ENCODE results near the gene APH1B. TPM values are rescaled to one million over a fixed set of nuclear protein-coding genes. Genes with fewer than 3 reads are reported as not detected.

Gene APH1B
- total RNA-seq, 2 experiments from 2014 or later = 6.5 to 7.8 TPM

GRCh38 chr15:63354821-63355650 is 77.6 kb downstream of the APH1B start:
- Mint-ChIP-seq H3K4me1 (no peaks in the 10 kb centered on the region), H3K36me3 (ENCODE audit: low read depth) (no peaks in the 10 kb centered on the region), H3K27ac (no peak overlapping the region), H3K9me3 (ENCODE audit: low read depth) (no peaks in the 10 kb centered on the region), H3K27me3 (peaks cover 2% of the 10 kb centered on the region), H3K4me3 (no peak overlapping the region)
- POLR2A ChIA-PET = interaction anchor here (0.6 kb wide), 1 partner anchor 12 kb away, joined by 3 read pairs; no protein-coding TSS in a partner anchor
- DNase-seq (no peak), ATAC-seq (no peak)
- CTCF ChIA-PET = interaction anchor here (1.8 kb wide), 1 partner anchor 64 kb away, joined by 4 read pairs; no protein-coding TSS in a partner anchor
- intact Hi-C loops (cut with DNase I, micrococcal nuclease) = no loop called here

- ChIA-PET POLR2A (no interaction called here), CTCF (no interaction called here)
- peaks cover 4% of the 10 kb centered on the region for H3K27me3 Mint-ChIP-seq
Observed at GRCh38 chr15:63357061-63357460, 79.7 kb downstream of the APH1B start.

DNA sequence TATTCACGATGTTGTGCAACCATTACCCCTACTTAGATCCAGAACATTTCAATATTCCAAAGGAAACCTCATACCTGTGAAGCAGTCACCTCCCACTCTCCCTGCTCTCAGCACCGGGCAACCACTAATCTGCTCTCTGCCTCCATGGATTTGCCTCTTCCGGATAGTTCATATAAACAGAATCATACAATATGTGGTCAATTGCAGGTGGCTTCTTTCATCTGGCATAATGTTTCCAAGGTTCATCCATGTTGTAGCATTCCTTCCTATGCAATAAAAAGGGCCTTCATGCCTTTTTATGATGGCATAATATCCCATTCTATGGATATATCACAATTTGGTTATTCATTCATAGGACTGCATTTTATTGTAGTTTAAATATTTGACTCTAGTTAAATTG is 80.3 kb downstream of the APH1B start:
- no peak for DNase-seq
- ChIA-PET POLR2A (no interaction called here), CTCF (no interaction called here)
- no peak for ATAC-seq
- Mint-ChIP-seq H3K9me3 (ENCODE audit: low read depth) (no peaks in the 10 kb centered on the region), H3K4me3 (no peak overlapping the region), H3K36me3 (ENCODE audit: low read depth) (no peaks in the 10 kb centered on the region), H3K27ac (no peak overlapping the region), H3K4me1 (no peaks in the 10 kb centered on the region), H3K27me3 (peaks cover 4% of the 10 kb centered on the region)
- intact Hi-C loops (cut with DNase I, micrococcal nuclease) = no loop called here

More at GRCh38 chr15:63357061-63357460, 79.7 kb downstream of the APH1B start:
- Mint-ChIP-seq H3K27ac (no peak overlapping the region), H3K4me3 (no peak overlapping the region), H3K9me3 (ENCODE audit: low read depth) (no peaks in the 10 kb centered on the region), H3K36me3 (ENCODE audit: low read depth) (no peaks in the 10 kb centered on the region), H3K4me1 (no peaks in the 10 kb centered on the region)
- ATAC-seq = no peak
- intact Hi-C loops (cut with DNase I, micrococcal nuclease) = no loop called here
- no peak for DNase-seq

GRCh38 chr15:63358241-63359029 is 81.0 kb downstream of the APH1B start:
- H3K9me3 Mint-ChIP-seq (ENCODE audit: low read depth) = no peaks in the 10 kb centered on the region
- CTCF ChIA-PET = interaction anchor here (0.6 kb wide), 1 partner anchor 199 kb away, joined by 3 read pairs; no protein-coding TSS in a partner anchor
- peaks cover 4% of the 10 kb centered on the region for H3K27me3 Mint-ChIP-seq
- intact Hi-C loops (cut with DNase I, micrococcal nuclease) = no loop called here
- POLR2A ChIA-PET = no interaction called here
- H3K36me3 Mint-ChIP-seq (ENCODE audit: low read depth) = no peaks in the 10 kb centered on the region
- H3K4me1 Mint-ChIP-seq = no peaks in the 10 kb centered on the region
- DNase-seq = no peak
- H3K4me3 Mint-ChIP-seq = no peak overlapping the region
- no peak overlapping the region for H3K27ac Mint-ChIP-seq
- no peak for ATAC-seq

Other genes with a start within 250 kb of the APH1B start
- gene TPM1, start 234.9 kb upstream of the APH1B start, total RNA-seq = 1 to 10 TPM; 7.6 to 8.9 TPM
- 10 to 100 TPM; 10.9 to 14.9 TPM for gene LACTB, start 155.7 kb upstream of the APH1B start, total RNA-seq
- 100 to 1,000 TPM; 117 to 143 TPM for gene RPS27L, start 120.1 kb upstream of the APH1B start, total RNA-seq
- 100 to 1,000 TPM; 147 to 260 TPM for gene RAB8B, start 88.0 kb upstream of the APH1B start, total RNA-seq
- gene CA12, start 104.2 kb downstream of the APH1B start, total RNA-seq = under 1 TPM; 0.32 to 0.46 TPM
- 10 to 100 TPM; 51.1 to 51.7 TPM for gene USP3, start 227.0 kb downstream of the APH1B start, total RNA-seq

Data from activated CD4-positive, alpha-beta T cell treated with anti-CD3 and anti-CD28 coated beads for 36 hours (primary cell).